GM23338 (cell line): ENCODE measurements around the gene PLPPR5. TPM values are rescaled to one million over a fixed set of nuclear protein-coding genes. Genes with fewer than 3 reads are reported as not detected.

ENCODE experiments used
- ETS1 ChIP-seq: IDR thresholded peaks from 2 replicates; pipeline ENCODE4 v1.6.1; 2016; ENCODE audit warnings: antibody characterized with exemption
- EZH2 ChIP-seq: fragments of 200-600 bp; sonication (generic); IDR thresholded peaks from one replicate; pipeline ENCODE4 v1.8.0; 2017; ENCODE audit warnings: antibody characterized with exemption, mild to moderate bottlenecking, low read depth; ENCODE audit not compliant: unreplicated experiment
- EZH2phosphoT487 ChIP-seq: fragments of 200-600 bp; sonication (generic); IDR thresholded peaks from one replicate; pipeline ENCODE4 v1.8.1; 2018; ENCODE audit warnings: antibody characterized with exemption; ENCODE audit not compliant: unreplicated experiment
- POLR2AphosphoS5 ChIP-seq: IDR thresholded peaks from 2 replicates; pipeline ENCODE4 v1.6.1; 2016; ENCODE audit warnings: antibody characterized with exemption, low read depth
- REST ChIP-seq: IDR thresholded peaks from one replicate; pipeline ENCODE4 v1.6.1; 2018; ENCODE audit warnings: antibody characterized with exemption; ENCODE audit not compliant: unreplicated experiment
- STAT1 ChIP-seq: IDR thresholded peaks from one replicate; pipeline ENCODE4 v1.6.1; 2016; ENCODE audit warnings: antibody characterized with exemption; ENCODE audit not compliant: unreplicated experiment
- ZNF462 ChIP-seq: fragments of 250-450 bp; sonication (Bioruptor Pico); IDR thresholded peaks from 2 replicates; pipeline ENCODE4 v1.5.0; 2020; ENCODE audit warnings: mild to moderate bottlenecking, moderate library complexity
- polyA plus RNA-seq: library from polyadenylated mRNA; unstranded; fragments of >200 nt; fragmentation: Nextera tagmentation; extraction: Ambion mirVana; gene quantifications from 2 replicates; pipeline ENCODE4 v1.2.1, GENCODE V29; 2016
- total RNA-seq: library from RNA; depleted of rRNA; stranded (reverse); fragments of >200 nt; shearing (Covaris generic); gene quantifications from 2 replicates; pipeline ENCODE4 v1.2.3, GENCODE V29; 2014

Gene PLPPR5
- total and polyA plus RNA-seq, 2 experiments from 2014 or later: 3.2 to 4.2 TPM

GRCh38 chr1:98939471-98939870 is 65.2 kb downstream of the PLPPR5 start (continued):
- TF ChIP-seq ZNF462: no peak
- TF ChIP-seq EZH2phosphoT487: no peak
- TF ChIP-seq EZH2: no peak
- TF ChIP-seq POLR2AphosphoS5: no peak
- no peak for TF ChIP-seq STAT1
- TF ChIP-seq REST: no peak
- no peak for TF ChIP-seq ETS1
